Stomach smooth muscle (tissue), 2 donors: Measurements from ENCODE around the gene UXS1.
"Not testable (repeated sequence)": the region's sequence is repeated elsewhere in the genome, so short reads cannot be mapped to it uniquely, and the experiment has no call there.

ENCODE experiments used
- H3K27ac ChIP-seq: one replicate; pipeline ENCODE4 v1.7.0; 2013; ENCODE audit warnings: mild to moderate bottlenecking, low read length, inconsistent platforms
- H3K27me3 ChIP-seq, 2 donors: one replicate each; pipeline ENCODE4 v1.7.0; 2013; ENCODE audit warnings: low read length in 2 of 2; ENCODE audit not compliant: insufficient read depth in 2 of 2, control insufficient read depth in 1 of 2
- H3K36me3 ChIP-seq, 2 donors: one replicate each; pipeline ENCODE4 v1.7.0; 2013; ENCODE audit warnings: low read length in 2 of 2; ENCODE audit not compliant: control insufficient read depth in 2 of 2, insufficient read depth in 2 of 2
- H3K4me1 ChIP-seq: one replicate; pipeline ENCODE4 v1.7.0; 2013; ENCODE audit warnings: low read length; ENCODE audit not compliant: control insufficient read depth, insufficient read depth
- H3K4me3 ChIP-seq, 2 donors: one replicate each; pipeline ENCODE4 v1.7.0; 2013; ENCODE audit warnings: low read length in 2 of 2
- H3K9ac ChIP-seq, 2 donors: one replicate each; pipeline ENCODE4 v1.7.0; 2013; ENCODE audit warnings: low read length in 2 of 2, mild to moderate bottlenecking in 1 of 2
- H3K9me3 ChIP-seq, 2 donors: one replicate each; pipeline ENCODE4 v1.7.0; 2013; ENCODE audit warnings: low read length in 2 of 2; ENCODE audit not compliant: control insufficient read depth in 2 of 2
- donor health status: healthy.
- donor health status: Pancreatic carcinoma.

UXS1 gene

DNA sequence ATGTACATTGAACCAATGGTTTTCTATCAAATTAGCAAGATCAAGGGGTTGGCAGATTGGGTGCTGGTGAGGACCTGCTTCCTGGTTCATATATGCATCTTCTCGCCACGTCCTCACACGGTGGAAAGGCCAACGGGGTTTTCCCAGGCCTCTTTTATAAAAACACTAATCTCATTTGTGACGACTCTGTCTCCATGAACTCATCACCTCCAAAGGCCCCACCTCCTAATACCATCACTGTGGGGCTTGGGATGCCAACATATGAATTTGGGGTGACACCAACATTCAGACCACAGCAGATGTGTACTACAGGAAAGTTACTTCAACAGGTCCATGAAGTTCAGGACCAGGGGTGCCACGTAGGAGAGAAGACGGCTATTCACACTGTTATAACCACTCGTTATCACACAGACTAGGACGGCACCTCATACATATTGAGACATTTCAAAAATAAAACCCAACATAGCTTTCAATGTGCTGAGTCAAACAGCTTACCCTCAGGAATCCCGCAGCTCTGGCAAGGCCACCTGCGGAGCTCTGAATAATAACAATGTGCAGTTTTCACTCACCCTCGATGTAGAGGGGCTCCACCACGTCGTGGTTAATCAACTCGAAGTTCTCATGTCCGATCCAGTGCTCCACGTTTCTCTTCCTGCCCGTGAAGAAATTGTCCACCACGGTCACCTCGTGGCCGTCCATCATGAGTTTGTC lies 49.3 kb downstream of the UXS1 start:
- Histone ChIP-seq H3K27me3 (no peaks in the 10 kb centered on the region), H3K9ac (no peak overlapping the region), H3K4me1 (peaks cover 12% of the 10 kb centered on the region), H3K4me3 (no peak overlapping the region), H3K9me3 (no peaks in the 10 kb centered on the region), H3K36me3 (peaks cover 7 to 8% of the 10 kb centered on the region in 2 donors), H3K27ac (no peak overlapping the region)

DNA sequence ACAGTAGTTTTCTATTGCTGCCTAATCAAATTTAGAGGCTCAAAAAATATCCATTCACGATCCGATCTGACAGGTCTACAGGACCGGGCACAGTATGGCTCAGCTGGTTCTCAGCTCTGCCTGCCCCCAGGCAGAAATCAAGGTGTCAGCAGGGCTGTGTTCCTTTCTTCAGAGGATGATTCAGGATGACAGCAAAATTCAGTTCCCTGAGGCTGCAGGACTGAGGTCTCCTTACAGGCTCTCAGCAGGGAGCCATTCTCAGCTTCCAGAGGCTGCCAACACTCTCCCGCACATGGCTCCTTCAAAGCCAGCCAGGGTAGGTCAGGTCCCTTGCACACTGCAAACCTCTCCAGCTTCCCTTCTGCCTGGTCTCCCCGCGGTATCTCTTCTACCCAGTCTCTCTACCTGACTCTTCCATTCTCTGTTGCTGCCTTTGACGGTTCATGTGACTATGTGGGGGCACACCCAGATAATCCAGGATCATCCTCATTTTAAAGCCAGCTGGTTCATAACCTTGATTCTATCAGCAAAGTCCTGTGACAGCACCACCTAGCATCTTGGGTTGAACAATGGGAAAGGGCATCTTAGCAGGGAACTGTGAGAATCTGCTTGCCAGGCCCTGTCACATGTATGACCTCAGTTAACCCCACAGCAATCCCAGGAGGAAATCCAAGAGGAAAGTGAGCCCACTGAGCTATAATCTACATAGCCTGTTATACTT lies 50.4 kb downstream of the UXS1 start:
- no peaks in the 10 kb centered on the region for H3K9me3 ChIP-seq
- peaks cover 21% of the 10 kb centered on the region for H3K4me1 ChIP-seq
- H3K36me3 ChIP-seq: peaks cover 7 to 8% of the 10 kb centered on the region in 2 donors

DNA sequence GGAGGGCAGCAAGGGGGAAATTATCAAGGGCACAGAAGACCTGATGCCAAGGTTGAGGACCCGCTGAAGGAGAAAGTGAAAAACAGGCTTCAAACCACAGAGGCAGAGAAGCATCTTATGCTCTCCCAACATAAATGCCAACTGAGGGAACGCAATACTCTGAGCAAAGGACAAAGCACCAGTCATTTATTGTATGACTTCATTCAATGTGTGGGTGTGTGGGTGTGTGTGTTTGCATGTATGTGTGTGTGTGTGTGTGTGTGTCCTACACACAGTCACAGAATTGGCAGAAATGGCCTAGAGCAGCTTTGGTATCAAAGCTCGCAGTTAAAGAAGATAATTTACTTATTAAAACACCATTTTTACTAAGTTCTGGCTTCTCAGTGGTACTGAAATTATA lies 51.4 kb downstream of the UXS1 start:
- no peak overlapping the region for H3K4me3 ChIP-seq
- no peaks in the 10 kb centered on the region for H3K9me3 ChIP-seq
- H3K9ac ChIP-seq: no peak overlapping the region
- H3K27ac ChIP-seq: no peak overlapping the region
- H3K27me3 ChIP-seq: no peaks in the 10 kb centered on the region
- H3K36me3 ChIP-seq: peaks cover 7 to 8% of the 10 kb centered on the region in 2 donors
- peaks cover 28% of the 10 kb centered on the region for H3K4me1 ChIP-seq

More for the DNA sequence above, 50.4 kb downstream of the UXS1 start:
- Histone ChIP-seq H3K4me3 (no peak overlapping the region), H3K9ac (no peak overlapping the region), H3K27ac (no peak overlapping the region), H3K27me3 (no peaks in the 10 kb centered on the region)

DNA sequence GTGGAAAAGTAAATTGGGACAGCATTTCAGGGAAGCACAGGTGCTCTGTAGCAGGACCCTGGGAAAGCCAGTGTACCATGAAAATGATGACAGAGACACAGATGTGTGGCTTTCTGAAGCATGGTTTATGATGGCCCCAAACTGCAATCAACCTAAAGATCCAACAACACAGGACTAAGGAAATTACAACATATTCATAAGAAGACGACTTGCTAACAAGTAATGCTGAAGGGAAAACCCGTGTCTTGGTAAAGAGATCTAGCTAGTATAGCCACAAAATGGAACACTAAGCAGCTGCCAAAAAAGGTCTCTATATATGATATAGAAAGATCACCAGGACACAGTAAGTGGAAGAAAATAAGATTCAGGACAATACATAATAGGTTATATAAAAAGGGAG lies 53.2 kb downstream of the UXS1 start:
- no peak overlapping the region for H3K9ac ChIP-seq
- no peaks in the 10 kb centered on the region for H3K9me3 ChIP-seq
- no peak overlapping the region for H3K4me3 ChIP-seq
- H3K36me3 ChIP-seq: peaks cover 7 to 8% of the 10 kb centered on the region in 2 donors
- H3K4me1 ChIP-seq: peaks cover 28% of the 10 kb centered on the region
- no peaks in the 10 kb centered on the region for H3K27me3 ChIP-seq
- H3K27ac ChIP-seq: peak overlapping the region; percentile 96

DNA sequence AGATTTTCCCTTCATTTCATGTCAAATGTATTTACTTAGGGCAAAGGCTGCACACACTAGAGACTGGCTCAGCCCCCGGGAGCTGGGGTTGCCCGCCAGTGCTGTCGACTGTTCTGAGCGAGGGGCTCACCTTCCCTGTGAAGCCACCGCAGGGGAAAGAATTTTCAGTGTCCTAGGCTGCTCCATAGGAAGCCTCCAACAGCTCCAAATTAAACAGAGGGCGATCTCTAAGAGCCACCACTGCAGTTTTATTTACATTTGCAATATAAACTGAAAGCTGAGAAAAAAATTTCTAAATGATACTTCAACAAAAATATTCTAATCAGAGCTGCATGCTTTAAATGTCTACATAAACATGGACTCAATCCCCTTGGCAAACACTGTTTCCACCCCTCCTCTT lies 54.0 kb downstream of the UXS1 start:
- peak overlapping the region; percentile 96 for H3K27ac ChIP-seq
- no peaks in the 10 kb centered on the region for H3K9me3 ChIP-seq
- no peaks in the 10 kb centered on the region for H3K27me3 ChIP-seq
- H3K4me1 ChIP-seq: peaks cover 28% of the 10 kb centered on the region
- peaks cover 5 to 8% of the 10 kb centered on the region in 2 donors for H3K36me3 ChIP-seq
- H3K4me3 ChIP-seq: peak overlapping the region in 1 of 2 donors; percentile 40
- H3K9ac ChIP-seq: no peak overlapping the region

DNA sequence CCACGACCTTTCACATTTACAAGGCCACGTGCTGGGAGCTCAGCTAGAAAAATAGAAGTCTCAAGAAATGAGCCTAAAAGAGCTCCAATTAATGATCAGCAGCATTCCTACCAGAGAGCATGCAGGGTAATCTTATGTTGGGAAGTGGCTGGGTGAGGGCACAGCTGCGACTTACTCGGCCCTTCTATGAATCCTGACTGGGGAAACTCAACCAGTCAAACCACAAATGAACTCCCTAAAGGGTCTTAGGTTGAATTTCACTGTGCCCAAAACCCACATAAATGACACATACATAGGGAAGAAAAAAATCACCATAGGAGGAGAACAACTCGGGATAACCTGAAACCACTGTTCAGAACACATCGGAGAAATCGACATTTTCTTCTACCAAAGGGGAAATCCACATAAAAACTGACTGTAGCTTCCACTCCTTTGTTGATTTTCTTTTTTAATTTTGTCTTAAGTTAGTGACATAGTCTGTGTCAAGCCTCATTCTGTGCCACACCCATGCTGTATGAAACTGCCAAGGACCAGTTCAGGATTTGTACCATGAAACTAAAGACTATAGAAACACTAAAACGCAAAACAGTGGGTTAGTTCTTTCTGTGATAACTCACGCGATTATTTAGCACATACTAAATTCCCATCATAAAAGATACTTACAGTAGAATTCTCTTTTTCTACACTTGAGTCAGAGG lies 54.7 kb downstream of the UXS1 start:
- Histone ChIP-seq H3K9me3 (no peaks in the 10 kb centered on the region), H3K27ac (peak overlapping the region; percentile 96), H3K36me3 (peaks cover 2 to 5% of the 10 kb centered on the region in 2 donors), H3K4me1 (peaks cover 28% of the 10 kb centered on the region), H3K27me3 (no peaks in the 10 kb centered on the region), H3K9ac (peak overlapping the region; percentile 75 to 80), H3K4me3 (peak overlapping the region; percentile 63 to 66)

DNA sequence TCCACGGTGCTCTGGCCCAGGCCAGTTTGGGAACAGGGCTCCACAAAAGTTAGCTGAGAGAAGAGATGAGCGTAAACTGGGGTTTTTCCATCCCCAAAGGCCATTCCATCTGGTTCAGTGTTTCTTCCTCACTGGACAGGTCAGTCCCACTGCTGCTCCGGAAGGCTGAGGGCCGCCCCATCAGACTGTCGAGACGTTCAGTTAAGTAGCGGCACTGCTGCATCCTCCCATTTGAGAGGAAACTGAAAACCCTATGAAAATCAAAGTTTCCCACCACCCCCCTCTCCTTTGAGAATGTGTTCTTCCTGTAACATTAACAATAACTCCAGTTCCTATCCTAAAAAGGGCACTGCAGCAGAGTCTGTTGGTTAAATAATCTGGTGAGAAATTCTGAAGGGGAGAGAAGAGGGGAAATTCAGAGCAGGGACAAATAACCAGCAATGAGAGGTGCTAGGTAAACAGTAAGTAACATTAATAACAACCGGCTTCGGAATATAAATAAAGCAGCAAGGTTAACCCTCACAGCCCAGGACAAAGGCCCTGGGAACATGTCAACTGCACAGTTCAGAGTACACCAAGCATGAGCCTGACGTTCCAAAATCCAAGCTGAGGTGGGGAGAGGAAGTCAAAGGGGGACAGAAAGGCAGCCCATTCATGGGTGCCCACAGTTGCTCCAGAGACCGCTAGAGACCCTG lies 55.4 kb downstream of the UXS1 start:
- Histone ChIP-seq H3K9me3 (no peaks in the 10 kb centered on the region), H3K4me1 (peaks cover 26% of the 10 kb centered on the region), H3K4me3 (peak overlapping the region; percentile 63 to 66), H3K27ac (peak overlapping the region; percentile 96), H3K27me3 (no peaks in the 10 kb centered on the region), H3K36me3 (peaks cover 2 to 3% of the 10 kb centered on the region in 2 donors), H3K9ac (peak overlapping the region; percentile 75 to 80)

DNA sequence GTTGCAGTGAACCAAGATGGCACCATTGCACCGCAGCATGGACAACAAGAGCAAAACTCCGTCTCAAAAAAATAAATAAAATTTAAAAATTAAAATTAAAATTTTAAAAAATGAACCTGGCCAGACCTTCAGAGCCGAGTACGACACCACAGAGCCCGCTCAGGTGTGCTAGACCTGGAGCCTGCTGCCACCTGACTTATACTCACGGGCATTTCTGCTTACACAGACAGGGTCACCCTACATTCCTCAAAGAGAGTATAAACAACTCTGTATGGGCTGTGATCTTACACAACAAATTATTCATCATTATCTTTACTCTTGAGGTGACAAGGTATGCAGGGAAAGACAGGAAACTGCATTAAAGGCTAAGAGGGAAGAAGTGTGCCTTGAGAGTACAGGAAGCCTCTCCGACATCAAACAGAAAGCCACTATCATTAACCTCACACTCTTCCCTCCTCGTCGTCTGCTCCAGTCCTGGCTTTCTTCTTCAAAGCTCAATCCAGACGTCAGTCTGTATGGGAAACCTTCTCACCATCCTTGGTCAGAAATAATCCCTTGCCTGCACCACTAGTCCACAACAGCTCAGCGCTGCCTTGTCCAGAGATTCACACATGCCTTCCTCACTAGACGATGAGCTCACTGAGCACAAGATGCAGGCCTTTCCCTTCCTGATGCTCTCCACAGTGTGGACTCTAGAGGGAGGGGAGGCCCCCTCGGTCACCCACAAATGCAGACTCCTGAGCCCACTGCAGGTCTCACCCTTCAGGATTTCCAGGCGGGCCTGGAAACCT lies 56.2 kb downstream of the UXS1 start:
- Histone ChIP-seq H3K36me3 (no peaks in the 10 kb centered on the region), H3K27me3 (no peaks in the 10 kb centered on the region), H3K4me1 (peaks cover 26% of the 10 kb centered on the region), H3K27ac (peak overlapping the region; percentile 96), H3K9me3 (no peaks in the 10 kb centered on the region), H3K4me3 (peak overlapping the region; percentile 63 to 66), H3K9ac (peak overlapping the region; percentile 75 to 80)

DNA sequence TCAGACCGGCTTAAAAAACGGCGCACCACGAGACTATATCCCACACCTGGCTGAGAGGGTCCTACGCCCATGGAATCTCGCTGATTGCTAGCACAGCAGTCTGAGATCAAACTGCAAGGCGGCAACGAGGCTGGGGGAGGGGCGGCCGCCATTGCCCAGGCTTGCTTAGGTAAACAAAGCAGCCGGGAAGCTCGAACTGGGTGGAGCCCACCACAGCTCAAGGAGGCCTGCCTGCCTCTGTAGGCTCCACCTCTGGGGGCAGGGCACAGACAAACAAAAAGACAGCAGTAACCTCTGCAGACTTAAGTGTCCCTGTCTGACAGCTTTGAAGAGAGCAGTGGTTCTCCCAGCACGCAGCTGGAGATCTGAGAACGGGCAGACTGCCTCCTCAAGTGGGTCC lies 62.9 kb downstream of the UXS1 start:
- H3K27ac ChIP-seq, H3K9me3 ChIP-seq, H3K36me3 ChIP-seq, H3K9ac ChIP-seq, H3K4me3 ChIP-seq, H3K27me3 ChIP-seq: not testable (repeated sequence)
- H3K4me1 ChIP-seq: peaks cover 12% of the 10 kb centered on the region
